Renal pelvis (tissue), 4 donors: ENCODE results near the gene ITGA8. TPM values are rescaled to one million over a fixed set of nuclear protein-coding genes. Genes with fewer than 3 reads are reported as not detected.
"Not testable (repeated sequence)": the region's sequence is repeated elsewhere in the genome, so short reads cannot be mapped to it uniquely, and the experiment has no call there.

Experiments
- DNase-seq: peaks from one replicate; pipeline ENCODE4 v3.0.0-alpha.2; 2013
- polyA plus RNA-seq, 3 donors: library from polyadenylated mRNA; unstranded; fragments of 120-200 nt; gene quantifications; one replicate each; pipeline ENCODE4 v1.2.1, GENCODE V29; 2013; ENCODE audit not compliant: insufficient read length in 3 of 3

Gene ITGA8
- polyA plus RNA-seq, 3 donors: 27.8 to 46.1 (median 39.0) TPM

DNA sequence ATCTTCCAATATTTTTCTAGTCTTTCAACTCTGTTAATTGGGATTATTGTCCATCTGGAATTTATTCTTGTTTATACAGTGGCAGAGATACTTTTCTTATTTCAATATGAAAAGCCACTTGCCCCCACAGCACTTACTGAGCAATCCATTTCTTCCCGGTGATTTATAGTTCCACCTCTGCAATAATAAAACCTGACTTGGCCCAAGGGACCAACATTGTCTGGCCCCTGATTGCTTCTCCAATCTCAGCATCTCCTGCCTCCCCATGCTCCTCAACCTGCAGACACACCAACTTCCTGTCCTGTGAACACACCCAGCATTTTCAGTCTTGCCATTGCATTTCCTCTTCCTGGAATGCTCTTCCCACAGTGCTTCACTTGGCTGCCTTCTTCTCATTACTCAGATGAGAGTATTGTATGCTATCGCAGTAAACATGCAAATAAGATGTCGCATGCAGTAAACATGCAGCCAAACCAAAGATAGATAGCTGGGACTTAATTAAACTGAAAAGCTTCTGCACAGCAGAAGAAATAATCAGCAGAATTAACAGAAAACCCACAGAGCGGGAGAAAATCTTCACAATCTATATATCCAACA is 19.5 kb downstream of the ITGA8 start:
- no peak for DNase-seq

DNA sequence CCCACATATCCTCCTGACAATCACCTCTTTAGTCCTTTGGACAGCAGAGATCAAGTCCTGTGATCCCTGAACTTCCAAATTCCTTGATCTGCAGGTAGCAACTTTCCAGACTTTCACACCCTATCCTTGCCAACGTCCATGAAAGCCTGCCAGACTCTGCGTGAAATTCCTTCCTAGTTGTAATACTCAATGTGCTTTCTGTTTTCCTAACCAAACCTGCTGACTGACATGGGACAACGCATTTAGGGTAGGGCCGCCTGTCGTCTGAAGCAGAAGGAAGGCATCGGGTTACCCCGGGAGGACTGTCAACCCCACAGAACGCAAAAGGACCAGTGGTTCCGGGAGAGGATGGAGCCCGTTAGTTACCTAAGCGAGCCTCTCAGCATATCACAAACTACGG is 23.9 kb downstream of the ITGA8 start:
- DNase-seq: no peak

DNA sequence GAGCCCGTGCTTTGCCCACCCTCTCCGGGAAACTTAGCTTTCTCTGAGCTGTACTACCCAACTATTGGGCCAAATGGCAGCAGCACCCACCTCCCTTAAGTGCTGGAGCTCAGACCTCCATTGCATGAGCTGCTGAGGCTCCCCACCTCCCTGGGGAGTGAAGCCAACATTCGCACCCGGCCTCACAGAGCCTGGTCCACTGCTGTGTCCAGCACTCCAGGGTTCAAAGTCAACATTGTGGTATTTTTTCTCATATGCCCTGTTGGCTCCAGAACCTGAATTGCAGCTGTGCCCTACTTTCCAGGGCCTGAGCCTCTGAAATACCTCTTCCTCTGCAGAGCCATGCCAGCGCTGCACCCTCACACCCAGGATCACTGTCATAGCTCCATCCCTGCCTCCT is 29.7 kb downstream of the ITGA8 start:
- no peak for DNase-seq

DNA sequence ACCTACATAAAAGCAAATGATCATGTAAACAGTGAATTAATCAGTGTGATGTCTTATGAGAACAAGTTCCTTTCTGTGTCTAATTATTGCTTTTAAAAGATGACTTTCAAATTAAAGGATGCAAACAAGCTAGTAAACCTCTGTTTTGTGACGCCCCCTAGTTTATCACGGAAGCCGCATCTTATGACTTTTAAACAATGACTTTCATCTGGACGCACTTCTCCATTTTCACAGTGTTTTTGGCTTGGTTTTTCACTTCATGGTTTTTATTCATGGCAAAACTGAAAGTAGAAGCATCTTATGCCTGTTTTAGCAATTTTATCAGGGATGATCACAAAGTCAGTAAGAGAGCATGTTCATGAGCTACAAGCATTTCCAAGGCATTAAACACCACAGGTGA is 35.0 kb downstream of the ITGA8 start:
- no peak for DNase-seq

DNA sequence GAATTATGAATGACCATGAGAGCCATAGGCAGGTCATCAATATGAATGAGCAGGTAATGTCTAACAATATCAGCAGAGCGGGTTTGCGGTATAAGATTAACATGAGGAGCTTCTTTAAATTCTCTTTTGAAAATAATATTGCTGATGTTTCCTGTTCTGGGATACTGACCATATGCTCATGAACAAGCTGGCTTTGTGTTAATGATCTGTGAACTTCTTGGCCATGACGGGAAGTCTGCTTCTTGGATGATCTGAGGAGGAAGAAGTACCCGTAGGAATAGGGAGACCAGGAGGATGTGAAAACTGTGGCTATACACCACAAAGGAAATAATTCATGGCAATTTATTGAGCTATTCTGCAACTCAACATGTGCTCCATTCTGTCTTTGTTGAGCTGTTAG is 38.6 kb downstream of the ITGA8 start:
- DNase-seq: no peak

GRCh38 chr10:15678851-15679250 is 40.9 kb downstream of the ITGA8 start:
- DNase-seq: no peak

- no peak for DNase-seq
These were observed 47.3 kb downstream of the ITGA8 start for GRCh38 chr10:15672469-15672868.

GRCh38 chr10:15670880-15671279 is 48.8 kb downstream of the ITGA8 start:
- DNase-seq: no peak

DNA sequence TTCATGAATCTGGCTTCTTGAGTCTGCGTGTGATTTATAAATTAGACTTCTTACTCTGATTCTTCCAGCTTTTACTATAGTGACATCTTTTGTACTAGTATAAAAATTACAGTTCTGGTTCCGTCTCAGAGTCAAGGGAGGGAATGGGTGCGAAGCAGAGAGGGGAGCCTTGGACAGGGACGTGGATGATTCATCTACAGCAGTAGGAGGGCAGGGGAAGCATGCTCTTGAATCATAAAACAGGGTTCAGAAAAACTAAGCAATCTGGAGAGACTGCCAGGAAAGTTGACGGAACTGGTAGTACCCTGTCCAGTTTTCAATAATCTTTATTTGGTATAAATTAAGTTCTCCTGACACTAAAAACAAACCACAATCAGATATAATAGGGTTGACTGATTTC is 58.1 kb downstream of the ITGA8 start:
- DNase-seq: no peak

GRCh38 chr10:15660990-15661389 is 58.7 kb downstream of the ITGA8 start:
- no peak for DNase-seq

DNA sequence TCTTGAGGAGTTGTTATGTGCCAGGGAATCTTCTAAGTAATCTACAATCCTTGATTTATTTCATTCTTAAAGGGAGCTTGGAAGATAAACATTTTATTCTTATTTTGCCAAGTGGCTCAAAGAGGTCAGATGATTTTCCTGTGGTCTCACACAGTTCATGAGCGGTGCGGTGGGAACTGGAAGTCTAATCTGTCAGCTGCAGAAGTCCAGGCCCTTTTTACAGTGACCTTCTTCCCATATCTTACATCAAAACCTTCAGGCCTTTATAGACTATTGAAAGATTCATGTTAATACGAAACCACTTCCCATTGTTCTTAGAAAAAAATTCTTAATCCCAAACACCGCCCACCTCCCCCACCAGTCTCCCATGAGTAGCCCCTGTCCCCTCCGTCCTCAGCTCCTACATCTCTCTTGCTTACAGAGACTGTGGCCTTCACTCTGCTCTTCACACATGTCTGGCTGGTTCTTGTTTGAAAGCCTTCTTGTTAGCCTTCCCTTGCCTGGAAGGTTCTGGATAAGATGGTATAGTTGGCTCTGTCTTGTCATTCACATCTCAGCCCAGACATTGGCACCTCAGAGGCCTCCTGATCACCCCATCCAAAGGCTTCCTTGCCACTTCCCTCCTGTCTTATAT is 61.5 kb downstream of the ITGA8 start:
- DNase-seq: no peak

DNA sequence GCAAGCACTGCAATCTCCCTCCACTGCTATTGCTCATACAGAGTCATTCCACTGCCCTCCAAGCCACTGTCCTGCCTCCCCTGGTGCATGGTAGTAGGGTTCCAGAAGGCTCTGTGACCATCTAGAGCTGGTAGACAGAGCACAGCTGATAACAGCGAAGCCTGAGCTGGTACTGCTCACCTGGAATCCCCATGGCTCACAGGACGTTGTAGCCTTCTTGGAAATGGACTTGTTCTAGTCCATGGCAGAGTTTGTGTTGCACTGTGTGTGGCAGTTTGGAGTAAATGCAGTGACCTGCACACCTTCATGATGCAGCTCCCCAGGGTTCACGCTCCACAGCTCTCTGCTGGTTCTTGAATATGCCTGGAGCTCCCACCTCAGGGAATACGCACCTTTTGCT is 67.0 kb downstream of the ITGA8 start:
- no peak for DNase-seq

DNA sequence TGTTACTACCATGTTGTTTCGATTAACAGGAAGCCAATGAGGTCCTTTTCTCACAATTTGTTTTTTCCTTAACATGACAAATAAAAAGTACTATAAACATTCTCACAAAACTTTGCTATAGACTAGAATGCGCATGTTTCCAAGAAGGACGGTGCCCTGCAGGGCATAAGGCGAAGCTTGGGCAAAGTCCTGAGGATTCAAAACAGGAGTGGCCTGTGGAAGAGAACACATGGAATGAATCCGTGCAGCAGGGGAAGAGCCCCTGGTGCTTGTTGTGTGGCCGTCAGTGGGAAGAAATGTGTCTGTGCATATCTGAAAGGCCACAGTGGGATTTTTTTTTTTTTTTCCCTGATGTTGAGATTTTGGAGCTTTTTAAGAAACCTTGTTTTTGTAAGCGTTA is 67.6 kb downstream of the ITGA8 start:
- DNase-seq: no peak

DNA sequence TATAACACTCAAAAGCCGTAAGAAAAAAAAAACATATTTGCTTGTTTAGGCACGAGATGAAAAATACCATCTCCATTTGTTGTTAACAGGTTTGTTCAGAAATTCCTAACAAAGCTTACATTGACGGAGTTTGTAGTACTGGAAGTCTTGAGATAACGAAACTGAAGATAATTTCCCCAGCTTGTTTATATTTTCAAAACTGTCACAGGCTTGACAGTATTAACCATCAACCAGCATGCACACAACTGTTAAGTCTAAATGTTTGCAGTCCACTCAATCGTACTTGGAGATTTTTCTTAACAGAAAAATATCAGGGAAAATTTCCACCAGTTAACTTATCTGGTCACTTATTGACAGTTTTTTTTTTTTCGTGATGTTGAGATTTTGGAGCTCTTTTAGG is 68.5 kb downstream of the ITGA8 start:
- no peak for DNase-seq

- no peak for DNase-seq
These were observed 77.6 kb downstream of the ITGA8 start for GRCh38 chr10:15642095-15642494.

GRCh38 chr10:15640536-15641085 is 79.1 kb downstream of the ITGA8 start:
- DNase-seq: no peak

DNA sequence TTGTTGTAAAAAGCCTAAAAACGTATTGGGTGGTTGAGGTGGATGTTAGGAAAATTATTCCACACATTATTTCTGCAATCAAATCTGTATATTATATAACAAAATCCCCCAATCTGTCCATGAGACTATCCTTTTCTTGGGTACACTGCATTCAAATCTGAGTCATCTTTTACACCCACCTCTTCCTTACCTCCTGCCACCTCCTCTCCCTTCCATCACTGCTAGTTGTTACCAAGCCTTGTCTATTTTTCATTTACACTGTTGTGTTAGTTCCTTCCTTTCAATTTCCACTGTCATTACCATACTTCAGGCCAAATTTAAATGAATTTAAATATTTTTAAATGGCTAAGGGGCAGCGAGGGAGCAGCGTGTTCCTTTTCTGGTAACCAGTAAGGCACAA is 83.3 kb downstream of the ITGA8 start:
- no peak for DNase-seq

GRCh38 chr10:15632456-15633091 is 87.1 kb downstream of the ITGA8 start:
- no peak for DNase-seq

DNA sequence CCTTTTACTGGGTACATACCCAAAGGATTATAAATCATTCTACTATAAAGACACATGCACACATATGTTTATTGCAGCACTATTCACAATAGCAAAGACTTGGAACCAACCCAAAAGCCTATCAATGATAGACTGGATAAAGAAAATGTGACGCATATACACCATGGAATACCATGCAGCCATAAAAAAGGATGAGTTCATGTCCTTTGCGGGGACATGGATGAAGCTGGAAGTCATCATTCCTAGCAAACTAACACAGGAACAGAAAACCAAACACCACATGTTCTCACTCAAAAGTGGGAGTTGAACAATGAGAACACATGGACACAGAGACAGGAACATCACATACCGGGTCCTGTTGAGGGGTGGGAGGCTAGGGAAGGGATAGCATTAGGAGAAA is 88.5 kb downstream of the ITGA8 start:
- DNase-seq: not testable (repeated sequence)

GRCh38 chr10:15630353-15630752 is 89.4 kb downstream of the ITGA8 start:
- no peak for DNase-seq

DNA sequence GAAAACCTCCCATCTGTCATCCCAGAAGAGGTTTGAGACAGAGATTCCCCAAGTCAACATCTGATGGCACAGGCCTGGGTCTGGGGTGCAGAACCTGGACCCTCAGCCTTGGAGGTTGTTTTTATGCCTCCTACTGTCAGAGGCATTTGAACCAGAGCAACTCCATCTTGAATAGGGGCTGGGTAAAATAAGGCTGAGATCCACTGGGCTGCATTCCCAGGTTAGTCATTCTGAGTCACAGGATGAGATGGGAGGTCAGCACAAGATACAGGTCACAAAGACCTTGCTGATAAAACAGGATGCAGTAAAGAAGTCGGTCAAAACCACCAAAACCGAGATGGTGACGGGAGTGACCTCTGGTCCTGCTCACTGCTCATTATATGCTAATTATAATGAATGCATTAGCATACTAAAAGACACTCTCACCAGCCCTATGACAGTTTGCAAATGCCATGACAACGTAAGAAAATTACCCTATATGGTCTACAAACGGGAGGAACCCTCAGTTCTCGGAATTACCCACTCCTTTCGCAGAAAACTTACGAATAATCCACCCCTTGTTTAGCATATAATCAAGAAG is 92.0 kb downstream of the ITGA8 start:
- no peak for DNase-seq

- no peak for DNase-seq
These were observed 92.8 kb downstream of the ITGA8 start for GRCh38 chr10:15626937-15627336.

DNA sequence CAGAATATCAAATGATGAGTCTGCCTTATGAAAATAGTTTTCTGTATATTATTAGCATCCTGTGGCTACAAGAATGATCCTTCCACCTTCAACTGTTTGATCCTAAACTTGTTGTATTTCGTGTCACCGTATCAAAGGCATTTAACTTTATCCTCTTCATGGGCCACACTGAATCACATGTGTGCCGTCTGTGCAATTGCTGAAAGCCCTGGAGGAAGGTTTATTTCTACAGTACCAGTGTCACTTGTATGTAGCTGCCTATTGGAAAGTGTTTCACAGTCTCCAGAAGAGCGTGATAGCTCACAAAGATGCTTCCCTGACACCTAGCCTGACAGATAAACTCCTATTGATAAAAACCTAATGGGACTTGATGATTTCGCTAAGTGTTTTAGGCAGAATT is 94.5 kb downstream of the ITGA8 start:
- DNase-seq: no peak
